ENCODE data around the gene CLCNKB.
"Not testable (repeated sequence)": the region's sequence is repeated elsewhere in the genome, so short reads cannot be mapped to it uniquely, and the experiment has no call there.

CLCNKB gene

GRCh38 chr1:16043521-16043920 is at the start of gene CLCNKB:
Gene CLCNKB (plus strand): TSS chr1:16043782. CDS start chr1:16044493, 711 bp downstream.
- Mint-ChIP-seq H3K4me3 (no peak within 1 kb of the TSS), H3K27me3 (peaks cover 13 to 52% of the 10 kb centered on the region in 2 donors), H3K27ac (no peak within 1 kb of the TSS), H3K9me3 (no peaks in the 10 kb centered on the region), H3K36me3 (no peaks in the 10 kb centered on the region), H3K4me1 (peaks cover 0 to under 1% of the 10 kb centered on the region in 2 donors)
- ATAC-seq (replicated peaks) = no peak
- no peak for DNase-seq

GRCh38 chr1:15994081-15994480 is 49.5 kb upstream of the CLCNKB start:
- H3K4me3 Mint-ChIP-seq = no peak overlapping the region
- peaks cover 1 to 6% of the 10 kb centered on the region in 2 donors for H3K4me1 Mint-ChIP-seq
- H3K27me3 Mint-ChIP-seq = peaks cover 5 to 32% of the 10 kb centered on the region in 2 donors
- ATAC-seq (replicated peaks) (no peak), DNase-seq (no peak)
- H3K36me3 Mint-ChIP-seq = no peaks in the 10 kb centered on the region
- no peaks in the 10 kb centered on the region for H3K9me3 Mint-ChIP-seq
- no peak overlapping the region for H3K27ac Mint-ChIP-seq

GRCh38 chr1:15994590-15995351 is 48.8 kb upstream of the CLCNKB start:
- Mint-ChIP-seq H3K9me3 (no peaks in the 10 kb centered on the region), H3K27me3 (peaks cover 5 to 28% of the 10 kb centered on the region in 2 donors), H3K4me3 (no peak overlapping the region), H3K27ac (no peak overlapping the region), H3K4me1 (peaks cover 1 to 6% of the 10 kb centered on the region in 2 donors), H3K36me3 (no peaks in the 10 kb centered on the region)
- DNase-seq = no peak
- ATAC-seq (replicated peaks) = peak; percentile 87 to 90

GRCh38 chr1:15997076-15997585 is 46.5 kb upstream of the CLCNKB start:
- no peak overlapping the region for H3K27ac Mint-ChIP-seq
- H3K27me3 Mint-ChIP-seq = peaks cover 8 to 16% of the 10 kb centered on the region in 2 donors
- no peaks in the 10 kb centered on the region for H3K9me3 Mint-ChIP-seq
- ATAC-seq (replicated peaks) (no peak), DNase-seq (no peak)
- H3K4me3 Mint-ChIP-seq = no peak overlapping the region
- H3K4me1 Mint-ChIP-seq = peaks cover 0 to 1% of the 10 kb centered on the region in 2 donors
- no peaks in the 10 kb centered on the region for H3K36me3 Mint-ChIP-seq

- no peak for ATAC-seq (replicated peaks)
- Mint-ChIP-seq H3K4me3 (no peak overlapping the region), H3K9me3 (no peaks in the 10 kb centered on the region), H3K4me1 (peaks cover 0 to 1% of the 10 kb centered on the region in 2 donors), H3K36me3 (no peaks in the 10 kb centered on the region), H3K27me3 (peaks cover 8 to 12% of the 10 kb centered on the region in 2 donors), H3K27ac (no peak overlapping the region)
- DNase-seq = no peak
These were observed 45.8 kb upstream of the CLCNKB start for GRCh38 chr1:15997637-15998280.

- no peaks in the 10 kb centered on the region for H3K9me3 Mint-ChIP-seq
- DNase-seq (no peak), ATAC-seq (replicated peaks) (no peak)
- H3K27me3 Mint-ChIP-seq = peaks cover 8 to 12% of the 10 kb centered on the region in 2 donors
- H3K4me1 Mint-ChIP-seq = peaks cover 0 to 1% of the 10 kb centered on the region in 2 donors
- H3K27ac Mint-ChIP-seq = no peak overlapping the region
- H3K36me3 Mint-ChIP-seq = no peaks in the 10 kb centered on the region
- H3K4me3 Mint-ChIP-seq = no peak overlapping the region
These were observed 44.7 kb upstream of the CLCNKB start for GRCh38 chr1:15998929-15999328.

GRCh38 chr1:16001274-16001673 is 42.3 kb upstream of the CLCNKB start:
- not testable (repeated sequence) for DNase-seq; H3K4me3 Mint-ChIP-seq; H3K9me3 Mint-ChIP-seq; H3K36me3 Mint-ChIP-seq; ATAC-seq (replicated peaks)
- H3K27me3 Mint-ChIP-seq = peaks cover 8 to 12% of the 10 kb centered on the region in 2 donors
- peak overlapping the region; percentile 47 for H3K27ac Mint-ChIP-seq
- H3K4me1 Mint-ChIP-seq = peaks cover 13 to 15% of the 10 kb centered on the region in 2 donors

- DNase-seq (no peak), ATAC-seq (replicated peaks) (no peak)
- H3K4me3 Mint-ChIP-seq = no peak overlapping the region
- no peaks in the 10 kb centered on the region for H3K36me3 Mint-ChIP-seq
- peaks cover 0 to 2% of the 10 kb centered on the region in 2 donors for H3K27me3 Mint-ChIP-seq
- peaks cover 25 to 35% of the 10 kb centered on the region in 2 donors for H3K4me1 Mint-ChIP-seq
- H3K9me3 Mint-ChIP-seq = no peaks in the 10 kb centered on the region
- no peak overlapping the region for H3K27ac Mint-ChIP-seq
These were observed 38.0 kb upstream of the CLCNKB start for GRCh38 chr1:16005597-16005996.

GRCh38 chr1:16006010-16006409 is 37.6 kb upstream of the CLCNKB start:
- ATAC-seq (replicated peaks) = no peak
- H3K27me3 Mint-ChIP-seq = no peaks in the 10 kb centered on the region
- H3K4me1 Mint-ChIP-seq = peaks cover 25 to 35% of the 10 kb centered on the region in 2 donors
- no peak overlapping the region for H3K4me3 Mint-ChIP-seq
- no peaks in the 10 kb centered on the region for H3K36me3 Mint-ChIP-seq
- H3K27ac Mint-ChIP-seq = no peak overlapping the region
- no peak for DNase-seq
- no peaks in the 10 kb centered on the region for H3K9me3 Mint-ChIP-seq

- no peaks in the 10 kb centered on the region for H3K36me3 Mint-ChIP-seq
- peaks cover 25 to 35% of the 10 kb centered on the region in 2 donors for H3K4me1 Mint-ChIP-seq
- H3K4me3 Mint-ChIP-seq = peak overlapping the region in 1 of 2 donors; percentile 17
- H3K9me3 Mint-ChIP-seq = no peaks in the 10 kb centered on the region
- ATAC-seq (replicated peaks) (peak; percentile 74 to 76), DNase-seq (no peak)
- H3K27me3 Mint-ChIP-seq = no peaks in the 10 kb centered on the region
- peak overlapping the region; percentile 73 for H3K27ac Mint-ChIP-seq
These were observed 36.8 kb upstream of the CLCNKB start for GRCh38 chr1:16006552-16007485.

GRCh38 chr1:16007671-16008341 is 35.8 kb upstream of the CLCNKB start:
- Mint-ChIP-seq H3K36me3 (no peaks in the 10 kb centered on the region), H3K27ac (no peak overlapping the region), H3K27me3 (no peaks in the 10 kb centered on the region), H3K4me1 (peaks cover 25 to 44% of the 10 kb centered on the region in 2 donors), H3K9me3 (no peaks in the 10 kb centered on the region), H3K4me3 (no peak overlapping the region)
- DNase-seq (no peak), ATAC-seq (replicated peaks) (no peak)

- Mint-ChIP-seq H3K4me1 (peaks cover 31 to 52% of the 10 kb centered on the region in 2 donors), H3K4me3 (no peak overlapping the region), H3K27me3 (no peaks in the 10 kb centered on the region), H3K36me3 (no peaks in the 10 kb centered on the region), H3K9me3 (no peaks in the 10 kb centered on the region), H3K27ac (no peak overlapping the region)
- DNase-seq (peak; percentile 48), ATAC-seq (replicated peaks) (peak in 1 of 2 donors; percentile 35)
These were observed 34.5 kb upstream of the CLCNKB start for GRCh38 chr1:16009030-16009460.

GRCh38 chr1:16009678-16010077 is 33.9 kb upstream of the CLCNKB start:
- no peak for DNase-seq
- Mint-ChIP-seq H3K4me3 (no peak overlapping the region), H3K27ac (no peak overlapping the region), H3K27me3 (no peaks in the 10 kb centered on the region), H3K4me1 (peaks cover 38 to 59% of the 10 kb centered on the region in 2 donors), H3K9me3 (no peaks in the 10 kb centered on the region), H3K36me3 (no peaks in the 10 kb centered on the region)
- no peak for ATAC-seq (replicated peaks)
